ENCODE results near the gene STAT5B. TPM values are rescaled to one million over a fixed set of nuclear protein-coding genes. Genes with fewer than 3 reads are reported as not detected.
A peak's percentile ranks its signal among the peaks of the same experiment; 100 is the strongest.

Gene STAT5B
- total and polyA plus RNA-seq, 2 of the 8 experiments (the other 6 are each of a cell fraction or from before 2014, with no cell fraction given) = 35.3 to 52.6 TPM

GRCh38 chr17:42277342-42277712, 1.1 kb upstream of the STAT5B start:
- Histone ChIP-seq H2BK20ac (ENCODE audit: low read length) (no peak overlapping the region), H4K20me1 (replicated peaks in 1 of 2; ENCODE audit: control insufficient read depth in 1 of 2, insufficient read depth in 2 of 2, low read length in 2 of 2) (no peaks in the 10 kb centered on the region), H3K36me3 (ENCODE audit: control insufficient read depth in 2 of 4, insufficient read depth in 4 of 4, low read length in 3 of 4) (no peaks in the 10 kb centered on the region), H3K56ac (replicated peaks; ENCODE audit: insufficient read length, low read depth, low read length) (no peak overlapping the region), H4K91ac (replicated peaks; ENCODE audit: insufficient read length, low read length) (no peak overlapping the region), H4K5ac (ENCODE audit: insufficient read length, low read depth, low read length) (no peak overlapping the region), H3K14ac (ENCODE audit: insufficient read length) (no peak overlapping the region), H2AK5ac (ENCODE audit: low read depth, low read length) (no peak overlapping the region), H2BK12ac (ENCODE audit: low read depth, low read length) (no peak overlapping the region), H3K4me1 (replicated peaks in 1 of 4; ENCODE audit: control insufficient read depth in 3 of 4, insufficient read depth in 4 of 4, low read length in 3 of 4) (peaks cover 5 to 18% (median 12%) of the 10 kb centered on the region in 4 experiments; a peak in 6 of 7 replicates), H2BK120ac (replicated peaks; ENCODE audit: low read depth, low read length) (no peak overlapping the region), H2BK15ac (ENCODE audit: low read length) (no peak overlapping the region), H3K79me1 (ENCODE audit: low read depth, low read length) (peaks cover 5% of the 10 kb centered on the region; the same call in 1 of the 2 replicates), H3K4ac (replicated peaks; ENCODE audit: insufficient read length, low read depth, low read length) (no peak overlapping the region), H3K9me3 (ENCODE audit: insufficient read depth in 2 of 2, low read depth in 1 of 2, low read length in 1 of 2) (no peaks in the 10 kb centered on the region), H3K79me2 (ENCODE audit: control insufficient read depth in 1 of 2, insufficient read depth in 2 of 2, low read length in 2 of 2) (peaks cover 0 to 29% of the 10 kb centered on the region in 2 experiments; a peak in 2 of 4 replicates), H3K4me3 (ENCODE audit: extremely low read depth in 1 of 4, insufficient read depth in 2 of 4, low read depth in 3 of 4, low read length in 4 of 4) (peak overlapping the region in 1 of 4 experiments; percentile 92; a peak in 2 of 8 replicates), H3K23me2 (ENCODE audit: low read depth, low read length) (peaks cover 8% of the 10 kb centered on the region; the same call in 1 of the 2 replicates), H3K27ac (ENCODE audit: low read depth, low read length) (no peak overlapping the region), H3K18ac (ENCODE audit: extremely low read depth, low read length) (no peak overlapping the region), H2AFZ (ENCODE audit: low read length) (no peak overlapping the region), H3K4me2 (ENCODE audit: insufficient read depth in 1 of 2, low read depth in 2 of 2, low read length in 2 of 2) (peak overlapping the region; percentile 68 to 91), H3K23ac (ENCODE audit: insufficient read length) (no peak overlapping the region), H2BK5ac (ENCODE audit: low read depth, low read length) (no peak overlapping the region), H3K27me3 (replicated peaks in 1 of 4; ENCODE audit: control insufficient read depth in 3 of 4, extremely low read depth in 1 of 4, insufficient read depth in 3 of 4, low read length in 3 of 4) (peaks cover 0 to 4% (median 2%) of the 10 kb centered on the region in 4 experiments; a peak in 1 of 7 replicates), H3K9ac (replicated peaks in 1 of 4; ENCODE audit: extremely low read depth in 1 of 4, low read depth in 3 of 4, low read length in 3 of 4) (no peak overlapping the region; a peak in 1 of 7 replicates), H4K8ac (ENCODE audit: extremely low read depth, insufficient read depth, low read length) (no peak overlapping the region)
- TF ChIP-seq ZNF274 (IDR thresholded peaks at IDR 0.05; ENCODE audit: borderline replicate concordance, extremely low read depth, low read length) (no peak), SP4 (IDR thresholded peaks at IDR 0.05; ENCODE audit: low read length) (no peak), MAX (IDR thresholded peaks at IDR 0.05) (no peak), SIRT6 (IDR thresholded peaks at IDR 0.05; ENCODE audit: low read length) (no peak)
- 69% methylated on average over 6 of the region's 6 CpGs; no CpG with 5 or more reads in 1 of the 2 experiments for WGBS, 2 experiments (ENCODE audit: extremely low coverage in 1 of 2, insufficient coverage in 1 of 2, insufficient read length in 1 of 2, insufficient replicate concordance in 2 of 2, low coverage in 1 of 2, low lambda C conversion rate in 2 of 2, missing lambda C conversion rate in 1 of 2)
- DNase-seq (ENCODE audit: low read depth in 1 of 2, low spot score in 2 of 2) (no peak), FAIRE-seq (no peak)
- POLR2A ChIA-PET (ENCODE audit: partially characterized antibody) = interaction anchor here (0.6 to 1.4 kb wide), 9 partner anchors 10 to 1630 kb away, joined by 3 to 4 read pairs (median 3); partner anchors contain the start of genes SMARCE1 and STAT5A
- CTCF ChIA-PET (ENCODE audit: partially characterized antibody) = interaction anchor here (0.8 to 5.0 kb wide), 9 partner anchors 15 to 249 kb away, joined by 3 to 26 read pairs (median 4); no protein-coding TSS in a partner anchor

Data from H1 (cell line).